Measurements from ENCODE around the gene TRRAP. TPM values are rescaled to one million over a fixed set of nuclear protein-coding genes. Genes with fewer than 3 reads are reported as not detected.
"Not testable (repeated sequence)": the region's sequence is repeated elsewhere in the genome, so short reads cannot be mapped to it uniquely, and the experiment has no call there.

The TRRAP gene
- total and polyA plus RNA-seq, 2 experiments from 2014 or later, result 9.0 to 39.4 TPM

DNA sequence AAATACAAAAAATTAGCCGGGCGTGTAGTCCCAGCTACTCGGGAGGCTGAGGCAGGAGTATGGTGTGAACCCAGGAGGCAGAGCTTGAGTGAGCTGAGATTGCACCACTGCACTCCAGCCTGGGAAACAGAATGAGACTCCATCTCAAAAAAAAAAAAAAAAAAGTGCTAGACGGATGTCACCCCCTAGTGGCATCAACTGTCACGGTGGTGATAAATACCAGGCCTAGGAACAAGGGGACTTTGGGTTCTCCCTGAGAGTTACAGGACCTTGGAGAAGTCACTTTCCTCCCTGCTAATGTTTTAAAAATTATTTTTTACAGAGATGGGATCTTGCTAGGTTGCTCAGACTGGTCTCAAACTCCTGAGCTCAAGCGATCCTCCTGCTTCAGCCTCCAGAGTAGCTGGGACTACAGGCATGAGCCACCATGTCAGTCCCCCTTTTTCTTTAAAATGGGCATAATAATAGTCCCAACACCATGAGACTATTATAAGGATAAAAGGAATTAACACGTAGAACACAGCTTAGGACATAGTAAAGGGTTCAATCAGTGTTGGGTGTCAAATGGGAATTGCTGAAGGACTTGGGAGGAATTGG is 5.9 kb upstream of the TRRAP start:
- H3K27me3 ChIP-seq, result peaks cover 42% of the 10 kb centered on the region
- H3K9me3 ChIP-seq (ENCODE audit: low read depth), result no peaks in the 10 kb centered on the region
- no peak overlapping the region for H3K4me3 ChIP-seq
- H3K36me3 ChIP-seq, result no peaks in the 10 kb centered on the region
- DNase-seq (ENCODE audit: low read depth in 1 of 2, low spot score in 1 of 2), result no peak
- no peaks in the 10 kb centered on the region for H3K4me1 ChIP-seq (ENCODE audit: low read depth)
- no peak overlapping the region for H3K27ac ChIP-seq
- TF ChIP-seq, protein P1, sequence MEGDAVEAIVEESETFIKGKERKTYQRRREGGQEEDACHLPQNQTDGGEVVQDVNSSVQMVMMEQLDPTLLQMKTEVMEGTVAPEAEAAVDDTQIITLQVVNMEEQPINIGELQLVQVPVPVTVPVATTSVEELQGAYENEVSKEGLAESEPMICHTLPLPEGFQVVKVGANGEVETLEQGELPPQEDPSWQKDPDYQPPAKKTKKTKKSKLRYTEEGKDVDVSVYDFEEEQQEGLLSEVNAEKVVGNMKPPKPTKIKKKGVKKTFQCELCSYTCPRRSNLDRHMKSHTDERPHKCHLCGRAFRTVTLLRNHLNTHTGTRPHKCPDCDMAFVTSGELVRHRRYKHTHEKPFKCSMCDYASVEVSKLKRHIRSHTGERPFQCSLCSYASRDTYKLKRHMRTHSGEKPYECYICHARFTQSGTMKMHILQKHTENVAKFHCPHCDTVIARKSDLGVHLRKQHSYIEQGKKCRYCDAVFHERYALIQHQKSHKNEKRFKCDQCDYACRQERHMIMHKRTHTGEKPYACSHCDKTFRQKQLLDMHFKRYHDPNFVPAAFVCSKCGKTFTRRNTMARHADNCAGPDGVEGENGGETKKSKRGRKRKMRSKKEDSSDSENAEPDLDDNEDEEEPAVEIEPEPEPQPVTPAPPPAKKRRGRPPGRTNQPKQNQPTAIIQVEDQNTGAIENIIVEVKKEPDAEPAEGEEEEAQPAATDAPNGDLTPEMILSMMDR (IDR thresholded peaks at IDR 0.05; ENCODE audit: low read depth, low read length), result peak; percentile 4

DNA sequence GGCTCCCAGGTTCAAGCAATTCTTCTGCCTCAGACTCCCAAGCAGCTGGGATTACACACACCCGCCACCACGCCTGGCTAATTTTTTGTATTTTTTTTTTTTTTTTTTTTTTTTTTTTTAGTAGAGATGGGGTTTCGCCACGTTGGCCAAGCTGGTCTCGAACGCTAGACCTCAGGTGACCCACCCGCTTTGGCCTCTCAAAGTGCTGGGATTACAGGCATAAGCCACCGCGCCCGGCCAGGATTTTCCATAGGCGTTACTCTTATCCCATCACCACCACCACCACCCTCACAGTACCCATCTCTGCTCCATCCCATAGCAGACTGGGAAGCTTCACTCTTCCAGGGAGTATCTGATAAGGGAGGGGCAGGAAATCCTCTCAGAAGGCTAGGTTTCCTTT is 4.7 kb upstream of the TRRAP start:
- not testable (repeated sequence) for H3K27ac ChIP-seq; H3K36me3 ChIP-seq; H3K4me3 ChIP-seq; DNase-seq (ENCODE audit: low read depth in 1 of 2, low spot score in 1 of 2); H3K4me1 ChIP-seq (ENCODE audit: low read depth); H3K9me3 ChIP-seq (ENCODE audit: low read depth)
- H3K27me3 ChIP-seq, result peaks cover 33% of the 10 kb centered on the region

DNA sequence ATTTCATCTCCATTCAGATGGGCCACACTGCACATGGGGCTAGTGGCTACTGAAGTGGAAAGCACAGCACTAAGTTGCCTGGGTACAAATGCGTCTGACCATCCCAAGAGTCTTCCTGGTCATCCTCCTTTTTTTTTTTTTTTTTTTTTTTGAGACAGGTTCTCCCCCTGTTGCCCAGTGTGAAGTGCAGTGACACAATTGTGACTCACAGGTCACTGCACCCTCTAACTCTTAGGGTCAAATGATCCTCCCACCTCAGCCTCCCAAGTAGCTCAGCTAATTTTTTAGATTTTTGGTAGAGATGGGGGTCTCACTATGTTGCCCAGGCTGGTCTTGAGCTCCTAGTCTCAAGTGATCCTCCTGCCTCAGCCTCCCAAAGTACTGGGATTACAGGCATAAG is 3.4 kb upstream of the TRRAP start:
- peaks cover 3% of the 10 kb centered on the region for H3K4me1 ChIP-seq (ENCODE audit: low read depth)
- peaks cover 19% of the 10 kb centered on the region for H3K27me3 ChIP-seq
- DNase-seq (ENCODE audit: low read depth in 1 of 2, low spot score in 1 of 2), result no peak
- no peaks in the 10 kb centered on the region for H3K9me3 ChIP-seq (ENCODE audit: low read depth)
- H3K4me3 ChIP-seq, result no peak overlapping the region
- H3K36me3 ChIP-seq, result no peaks in the 10 kb centered on the region
- H3K27ac ChIP-seq, result no peak overlapping the region
- TF ChIP-seq, protein P1 (IDR thresholded peaks at IDR 0.05; ENCODE audit: low read depth, low read length), result no peak

DNA sequence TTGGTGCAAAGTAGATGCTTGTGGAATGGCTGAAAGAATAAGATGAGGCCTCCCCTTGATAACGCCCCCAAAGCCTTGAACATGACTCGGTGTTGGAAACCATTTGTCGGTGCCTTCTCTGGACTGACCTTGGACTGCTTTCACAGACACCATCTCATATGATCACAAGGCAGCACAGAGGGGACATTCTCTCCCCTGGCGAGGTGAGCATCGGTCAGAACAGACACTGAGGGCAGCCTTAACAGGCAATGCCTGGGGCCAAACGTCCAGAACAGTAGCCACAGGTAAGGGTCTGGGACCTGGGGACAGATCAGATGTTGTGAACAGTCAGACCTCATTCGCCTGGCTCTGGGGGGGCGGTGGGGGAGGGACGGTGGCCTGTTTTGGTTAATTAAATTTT is 2.8 kb upstream of the TRRAP start:
- Histone ChIP-seq H3K36me3 (peaks cover under 1% of the 10 kb centered on the region), H3K27me3 (peaks cover 14% of the 10 kb centered on the region), H3K4me3 (no peak overlapping the region), H3K27ac (no peak overlapping the region), H3K4me1 (ENCODE audit: low read depth) (peaks cover 3% of the 10 kb centered on the region), H3K9me3 (ENCODE audit: low read depth) (no peaks in the 10 kb centered on the region)
- TF ChIP-seq, protein P1 (IDR thresholded peaks at IDR 0.05; ENCODE audit: low read depth, low read length), result no peak
- no peak for DNase-seq (ENCODE audit: low read depth in 1 of 2, low spot score in 1 of 2)

DNA sequence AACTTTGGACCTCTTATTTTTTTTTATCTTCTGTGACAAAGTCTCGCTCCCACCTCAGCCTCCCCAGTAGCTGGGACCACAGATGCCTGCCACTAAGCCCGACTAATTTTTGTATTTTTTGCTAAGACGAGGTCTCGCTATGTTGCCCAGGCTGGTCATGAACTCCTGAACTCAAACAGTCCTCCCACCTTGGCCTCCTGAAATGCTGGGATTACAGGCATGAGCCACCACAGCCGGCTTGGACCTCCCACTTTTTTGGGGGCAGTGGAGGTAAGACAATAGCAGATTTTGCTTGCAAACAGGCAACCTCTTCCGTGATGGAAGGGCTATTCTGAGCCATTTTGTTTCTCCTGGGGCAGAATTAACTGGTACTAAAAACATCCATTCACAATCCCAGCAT is 1.2 kb upstream of the TRRAP start:
- H3K9me3 ChIP-seq (ENCODE audit: low read depth), result no peaks in the 10 kb centered on the region
- TF ChIP-seq, protein P1 (IDR thresholded peaks at IDR 0.05; ENCODE audit: low read depth, low read length), result no peak
- H3K36me3 ChIP-seq, result peaks cover 14% of the 10 kb centered on the region
- no peak overlapping the region for H3K4me3 ChIP-seq
- no peak overlapping the region for H3K27ac ChIP-seq
- no peak for DNase-seq (ENCODE audit: low read depth in 1 of 2, low spot score in 1 of 2)
- no peaks in the 10 kb centered on the region for H3K27me3 ChIP-seq
- peaks cover 3% of the 10 kb centered on the region for H3K4me1 ChIP-seq (ENCODE audit: low read depth)

DNA sequence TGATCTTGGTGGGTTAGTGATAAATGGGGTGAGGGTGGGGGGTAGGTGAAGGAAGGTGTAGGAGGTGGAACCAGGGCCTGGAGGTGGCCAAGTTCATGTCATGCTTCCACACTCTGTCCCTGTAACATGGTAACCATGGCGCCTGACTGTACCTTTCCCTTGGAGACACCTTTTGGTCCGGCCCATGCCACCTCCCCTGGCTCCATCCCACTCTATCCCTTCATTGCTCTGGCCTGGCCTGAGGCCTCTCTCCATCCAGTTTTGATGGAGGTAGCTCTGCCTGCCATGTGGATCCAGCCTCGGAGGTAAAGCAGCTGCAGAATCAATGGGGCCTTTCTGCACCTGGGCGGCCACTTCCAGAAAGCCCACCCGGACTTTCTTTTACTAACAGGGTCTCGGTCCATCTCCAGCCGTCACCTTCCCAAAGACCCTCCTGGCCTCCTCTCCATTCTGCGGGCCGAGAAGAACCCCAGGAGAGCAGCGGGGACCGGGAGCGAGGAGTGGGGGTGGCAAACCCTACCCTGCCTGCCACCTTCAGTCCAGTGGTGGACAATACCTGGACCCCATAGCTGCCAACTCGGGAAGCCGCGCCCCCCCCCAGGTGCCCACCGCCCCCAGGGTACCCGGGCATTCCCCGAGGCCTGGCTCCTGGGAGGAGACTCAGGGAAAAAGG is 504 bp upstream of the TRRAP start:
- Histone ChIP-seq H3K9me3 (ENCODE audit: low read depth) (no peaks in the 10 kb centered on the region), H3K4me1 (ENCODE audit: low read depth) (peaks cover 3% of the 10 kb centered on the region), H3K27me3 (no peaks in the 10 kb centered on the region), H3K4me3 (peak overlapping the region; percentile 79), H3K27ac (peak overlapping the region; percentile 94), H3K36me3 (peaks cover 20% of the 10 kb centered on the region)
- TF ChIP-seq, protein P1 (IDR thresholded peaks at IDR 0.05; ENCODE audit: low read depth, low read length), result peak; percentile 10
- no peak for DNase-seq (ENCODE audit: low read depth in 1 of 2, low spot score in 1 of 2)
